Activated CD4-positive, alpha-beta T cell treated with anti-CD3 and anti-CD28 coated beads for 4 hours (primary cell): Measurements from ENCODE around the gene CFAP68.
A peak's percentile ranks its signal among the peaks of the same experiment; 100 is the strongest.

Experiments
- DNase-seq, 2 donors: peaks; one replicate each; pipeline ENCODE4 v3.0.0-alpha.2; 2020

CFAP68 gene, protein sequence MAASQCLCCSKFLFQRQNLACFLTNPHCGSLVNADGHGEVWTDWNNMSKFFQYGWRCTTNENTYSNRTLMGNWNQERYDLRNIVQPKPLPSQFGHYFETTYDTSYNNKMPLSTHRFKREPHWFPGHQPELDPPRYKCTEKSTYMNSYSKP

DNA sequence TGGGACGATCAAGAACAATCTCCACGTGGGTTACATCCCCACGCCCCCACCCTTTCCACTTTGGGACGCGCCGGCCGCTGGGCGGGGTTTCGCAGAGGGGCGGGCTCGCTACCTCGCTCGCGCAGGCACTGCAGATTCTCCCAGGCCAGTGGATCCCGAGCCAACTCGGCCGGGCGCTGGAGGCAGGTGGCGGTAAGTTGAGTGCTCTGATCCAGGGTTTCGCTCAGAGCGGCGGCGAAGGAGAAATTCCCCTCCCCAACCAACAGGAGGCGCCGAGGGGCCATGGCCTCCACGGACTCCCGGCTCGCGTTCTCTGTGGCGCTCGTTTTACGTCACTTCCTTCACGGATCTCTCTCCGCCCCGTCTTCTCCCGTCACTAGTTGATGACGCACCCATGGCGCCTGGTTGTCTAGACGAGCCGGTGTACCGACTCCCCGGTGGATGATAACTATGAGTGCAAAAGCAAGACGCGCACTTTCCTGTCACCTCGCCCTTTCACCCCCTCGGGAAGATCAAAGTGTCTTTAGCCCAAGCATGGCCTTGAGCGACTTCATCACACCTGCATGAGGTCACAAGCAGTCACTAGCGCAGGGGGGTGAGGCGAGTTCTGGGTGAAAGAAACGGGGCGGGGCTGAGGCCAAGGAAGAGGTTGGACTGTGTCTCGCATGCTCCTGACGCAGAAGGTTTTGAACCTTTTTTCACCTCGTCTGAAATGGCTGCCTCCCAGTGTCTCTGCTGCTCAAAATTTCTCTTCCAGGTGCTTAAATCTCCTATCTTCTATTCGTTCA is at the start of gene CFAP68, which contains the start of gene FDXACB1:
CFAP68 (plus strand) TSS at position 693 of the 788 bp plus-strand sequence; CDS start at position 713, 20 bp downstream.
FDXACB1 (minus strand) TSS at position 317 of the 788 bp plus-strand sequence; CDS start at position 284, 33 bp downstream.
- peak; percentile 95 for DNase-seq

DNA sequence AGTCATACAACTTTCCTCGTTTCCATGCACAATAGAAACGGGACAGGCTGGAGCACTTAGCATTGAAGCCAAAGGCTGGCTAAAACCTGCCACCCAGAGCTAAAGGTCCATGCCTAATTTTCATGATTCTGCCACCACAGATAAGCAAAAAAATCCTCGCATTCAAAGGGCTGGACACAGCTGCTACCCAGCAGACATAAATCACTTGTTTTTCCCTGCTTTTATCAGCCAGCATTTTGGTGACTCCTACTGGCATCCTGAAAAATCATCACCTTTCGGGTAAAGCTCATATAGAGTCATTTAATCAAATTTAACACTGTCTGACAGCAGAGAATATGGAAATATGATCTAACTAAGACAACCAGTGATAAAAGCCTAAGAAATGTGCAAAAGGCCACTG is 45.8 kb upstream of the CFAP68 start:
- no peak for DNase-seq

DNA sequence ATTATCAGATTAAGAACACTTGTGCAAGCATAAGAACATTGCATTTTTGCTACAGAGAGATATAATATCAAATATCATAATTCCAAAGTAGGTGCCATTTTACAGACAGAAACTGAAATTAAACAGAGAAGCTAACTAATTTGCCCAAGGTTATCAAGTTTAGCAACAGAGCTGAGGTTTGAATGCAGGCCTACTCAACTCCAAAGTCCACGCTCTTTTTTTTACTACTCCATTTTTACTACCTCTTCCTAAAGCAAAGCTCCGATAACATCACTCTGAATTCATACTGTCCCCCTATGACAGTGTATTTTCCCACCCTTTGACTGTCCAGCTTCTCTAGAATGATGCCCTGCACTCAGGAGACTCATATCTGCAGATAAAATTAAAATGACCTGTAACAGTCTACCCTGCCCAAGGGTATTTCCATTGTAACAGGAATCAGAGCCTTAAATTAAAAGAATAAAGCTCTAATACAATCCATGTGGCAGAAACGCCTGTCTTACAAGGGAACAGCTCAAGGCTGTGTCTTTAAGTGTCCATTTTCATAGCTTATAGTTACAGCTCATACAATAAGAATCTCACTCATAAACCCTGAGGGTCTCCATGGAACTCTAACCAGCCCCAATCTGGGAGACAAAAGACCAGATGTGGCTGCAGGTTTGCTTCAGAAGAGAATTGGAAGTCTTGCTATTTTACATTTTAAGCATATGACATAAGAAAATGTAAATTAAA is 44.7 kb upstream of the CFAP68 start:
- no peak for DNase-seq

DNA sequence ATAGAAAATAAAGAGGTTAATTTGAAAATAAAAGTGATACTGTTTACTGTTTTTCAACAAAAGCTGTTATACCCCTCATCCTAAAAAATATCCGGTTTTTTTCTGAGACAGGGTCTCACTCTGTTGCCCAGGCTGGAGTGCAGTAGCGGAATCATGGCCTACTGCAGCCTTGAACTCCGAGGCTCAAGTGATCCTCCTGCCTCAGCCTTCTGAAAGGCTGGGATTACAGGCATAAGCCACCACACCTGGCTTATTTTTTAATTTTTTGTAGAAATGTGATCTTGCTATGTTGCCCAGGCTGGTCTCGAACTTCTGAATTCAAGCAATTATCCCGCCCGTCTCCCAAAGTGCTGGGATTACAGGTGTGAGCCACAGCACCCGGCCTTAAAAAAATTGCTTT is 43.7 kb upstream of the CFAP68 start:
- no peak for DNase-seq

GRCh38 chr11:111836162-111836561 is 43.2 kb upstream of the CFAP68 start:
- DNase-seq, result no peak

GRCh38 chr11:111836721-111837120 is 42.6 kb upstream of the CFAP68 start:
- DNase-seq, result no peak

- no peak for DNase-seq
Observed at GRCh38 chr11:111837366-111837891, 41.9 kb upstream of the CFAP68 start.

DNA sequence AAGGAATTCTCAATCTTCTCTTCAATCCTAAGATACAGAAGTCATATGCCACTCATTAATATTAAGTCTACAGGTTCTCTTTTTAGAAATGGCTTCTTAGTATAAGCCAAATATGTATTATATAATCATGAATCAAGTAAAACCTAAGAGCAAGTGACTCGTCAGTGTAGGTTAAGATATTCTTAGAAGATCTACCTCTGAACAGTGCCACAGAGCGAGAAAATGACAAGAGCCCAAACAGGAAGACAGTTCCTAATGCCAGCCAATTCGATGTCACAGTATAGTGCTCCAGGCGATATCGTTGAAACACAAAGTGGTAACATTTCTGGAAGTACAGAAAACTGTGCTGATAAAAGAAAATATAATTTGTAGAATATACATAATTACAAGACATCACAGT is 41.3 kb upstream of the CFAP68 start:
- no peak for DNase-seq

GRCh38 chr11:111840143-111840542 is 39.2 kb upstream of the CFAP68 start:
- DNase-seq, result no peak

- peak; percentile 81 to 87 for DNase-seq
Observed at GRCh38 chr11:111841370-111842053, 37.8 kb upstream of the CFAP68 start.

DNA sequence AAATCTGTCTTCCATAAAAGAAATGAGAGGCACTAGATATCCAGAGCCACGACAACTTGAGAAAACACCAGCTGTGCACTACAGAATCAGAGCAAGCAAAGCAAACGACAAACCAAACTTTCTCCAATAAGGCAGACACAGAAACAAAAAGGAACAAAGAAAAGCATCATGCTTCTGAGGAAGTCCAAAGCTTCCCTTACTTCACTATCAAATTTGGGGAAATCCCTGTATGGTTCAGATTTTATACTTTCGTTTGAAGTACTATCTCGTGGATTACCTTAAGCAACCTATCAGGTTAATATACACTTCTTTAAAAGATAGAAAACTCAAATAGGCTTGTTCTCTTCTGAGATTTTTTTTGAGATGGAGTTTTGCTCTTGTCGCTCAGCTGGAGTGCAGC is 35.7 kb upstream of the CFAP68 start:
- DNase-seq, result no peak

GRCh38 chr11:111845276-111846028 is 33.9 kb upstream of the CFAP68 start:
- no peak for DNase-seq

DNA sequence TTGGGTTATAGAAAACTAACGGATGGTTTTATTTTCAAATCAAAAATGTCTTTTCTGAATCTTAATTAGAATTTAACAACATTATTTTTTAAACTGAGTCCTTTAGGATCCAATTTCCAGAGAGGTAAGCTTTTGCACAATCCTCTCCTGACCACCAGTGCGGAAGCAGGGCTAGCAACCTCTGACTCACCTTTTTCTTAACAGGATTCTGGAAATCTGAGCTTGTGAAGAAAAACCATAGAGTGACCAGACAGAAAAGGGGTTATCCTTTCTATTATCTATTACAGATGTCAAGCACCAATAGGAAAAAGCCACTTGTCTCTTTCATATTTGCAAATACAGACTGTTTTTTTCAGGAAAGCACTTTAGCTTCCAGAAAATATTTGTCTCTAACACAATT is 33.3 kb upstream of the CFAP68 start:
- no peak for DNase-seq

GRCh38 chr11:111846636-111847035 is 32.7 kb upstream of the CFAP68 start:
- no peak for DNase-seq

DNA sequence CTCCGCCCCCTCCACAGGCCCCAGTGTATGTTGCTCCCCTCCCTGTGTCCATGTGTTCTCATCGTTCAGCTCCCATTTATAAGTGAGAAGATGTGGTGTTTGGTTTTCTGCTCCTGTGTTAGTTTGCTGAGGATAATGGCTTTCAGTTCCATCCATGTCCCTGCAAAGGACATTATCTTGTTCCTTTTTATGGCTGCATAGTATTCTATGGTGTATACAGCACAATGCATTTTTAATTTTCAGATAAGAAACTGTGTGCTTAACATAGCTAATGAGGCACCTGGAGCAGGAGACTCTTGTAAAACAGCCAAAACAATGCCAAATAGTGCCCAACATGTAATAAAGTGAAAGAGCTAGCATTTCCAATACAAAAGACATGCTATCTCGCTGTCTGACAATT is 29.7 kb upstream of the CFAP68 start:
- no peak for DNase-seq

DNA sequence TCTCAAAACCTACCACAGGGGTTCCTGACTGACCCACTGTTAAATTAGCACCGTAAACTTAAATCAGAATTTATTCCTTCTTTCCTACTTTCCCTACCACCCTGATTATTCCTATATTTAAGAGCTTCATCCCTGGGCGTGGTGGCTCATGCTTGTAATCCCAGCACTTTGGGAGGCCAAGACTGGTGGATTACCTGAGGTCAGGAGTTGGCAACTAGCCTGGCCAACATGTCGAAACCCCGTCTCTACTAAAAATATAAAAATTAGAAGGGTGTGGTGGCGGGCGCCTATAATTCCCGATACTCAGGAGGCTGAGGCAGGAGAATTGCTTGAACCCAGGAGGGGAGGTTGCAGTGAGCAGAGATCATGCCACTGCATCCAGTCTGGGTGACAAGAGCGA is 28.3 kb upstream of the CFAP68 start:
- no peak for DNase-seq

DNA sequence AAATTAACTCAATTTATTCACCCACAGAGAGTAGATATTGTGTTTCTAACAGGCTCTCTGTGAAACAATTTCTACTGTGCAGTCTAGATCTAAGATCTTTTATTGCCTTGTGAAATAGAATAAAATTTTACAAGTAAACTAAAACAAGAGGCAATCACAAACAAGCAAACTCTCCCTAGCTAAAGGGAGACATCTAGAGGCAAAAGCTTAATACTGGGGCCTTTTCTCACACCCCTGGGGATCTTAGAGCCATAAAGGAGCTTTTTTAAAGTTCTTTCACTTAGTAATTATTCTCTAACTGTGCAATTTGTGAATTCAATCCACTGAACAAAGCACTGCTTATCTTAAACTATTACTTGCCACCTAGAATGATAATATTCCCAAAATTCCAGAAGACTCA is 27.7 kb upstream of the CFAP68 start:
- DNase-seq, result no peak

GRCh38 chr11:111852103-111852502 is 27.2 kb upstream of the CFAP68 start:
- no peak for DNase-seq

- no peak for DNase-seq
Observed at GRCh38 chr11:111855506-111855905, 23.8 kb upstream of the CFAP68 start.

DNA sequence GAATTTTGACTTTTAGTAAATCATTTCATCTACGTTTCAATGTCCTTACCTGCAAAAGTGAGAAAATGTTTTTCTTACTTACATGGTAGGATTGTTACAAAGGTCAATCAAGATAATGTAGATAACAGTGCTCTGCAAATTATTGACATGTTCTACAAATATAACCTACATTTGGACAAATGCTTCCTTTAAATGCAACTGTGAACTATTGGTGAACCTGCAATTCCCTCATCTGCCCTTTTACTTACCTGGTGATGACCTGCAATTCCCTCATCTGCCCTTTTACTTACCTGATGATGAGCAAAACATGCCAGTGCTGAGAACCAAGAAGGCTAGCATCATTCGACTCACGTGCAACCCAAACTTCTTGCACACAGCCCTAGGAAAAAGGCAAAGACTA is 19.1 kb upstream of the CFAP68 start:
- no peak for DNase-seq

- no peak for DNase-seq
Observed at GRCh38 chr11:111870113-111870512, 9.2 kb upstream of the CFAP68 start.

DNA sequence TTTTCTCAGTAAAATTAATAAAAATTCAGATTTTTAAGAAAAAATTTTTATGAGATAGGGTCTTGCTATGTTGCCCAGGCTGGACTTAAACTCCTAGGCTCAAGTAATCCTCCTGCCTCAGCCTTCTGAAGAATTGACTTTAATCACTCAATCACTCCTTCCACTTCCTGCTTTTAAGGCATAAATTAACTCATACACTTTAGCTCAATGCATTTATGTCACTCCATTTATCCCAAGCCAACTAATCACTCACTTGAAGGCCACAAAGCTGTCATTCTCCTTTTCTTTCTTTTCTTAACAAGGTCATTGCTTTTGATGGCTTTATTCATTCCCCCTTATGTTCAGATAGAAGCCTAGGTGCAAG is 8.8 kb upstream of the CFAP68 start:
- DNase-seq, result no peak
